ENCODE measurements around the gene TRPV5. TPM values are rescaled to one million over a fixed set of nuclear protein-coding genes. Genes with fewer than 3 reads are reported as not detected.

Gene TRPV5
- total RNA-seq, 4 donors from 2014 or later: not detected

DNA sequence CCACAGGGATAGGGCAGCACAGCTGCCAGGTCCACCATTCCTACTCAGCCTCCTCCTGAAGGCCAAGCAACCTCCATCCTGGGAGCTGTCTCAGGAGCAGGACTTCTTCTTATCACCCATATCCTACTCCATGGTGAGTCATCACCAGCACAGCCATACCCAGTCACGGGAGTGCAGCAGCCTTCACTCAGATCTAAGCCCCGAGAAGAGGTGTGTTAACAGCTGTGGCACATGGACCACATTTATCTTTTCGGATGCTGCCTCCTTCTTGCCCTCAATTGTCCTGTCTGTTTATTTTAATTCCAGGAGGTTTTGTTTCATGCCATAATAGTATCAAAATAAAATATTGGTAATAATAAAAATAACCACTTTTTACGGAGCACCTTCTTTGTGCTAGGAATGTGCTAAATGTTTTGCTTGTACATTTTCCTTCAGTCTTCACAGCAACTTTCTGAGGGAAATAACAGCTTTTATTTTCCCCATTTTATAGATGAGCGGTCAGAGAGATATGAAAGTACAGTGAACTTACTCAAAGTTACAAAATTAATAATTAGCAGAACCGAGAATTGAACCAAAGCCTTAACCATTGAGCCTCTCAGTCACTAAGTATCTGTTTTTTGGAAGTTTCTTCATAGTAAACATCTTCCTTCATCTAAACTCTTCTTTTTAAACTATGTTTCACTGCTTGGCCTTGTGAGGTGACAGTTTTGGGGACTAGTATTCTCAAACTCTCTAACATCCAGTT lies 31.1 kb upstream of the TRPV5 start:
- H3K4me1 ChIP-seq: no peaks in the 10 kb centered on the region
- H3K4me3 ChIP-seq: no peak overlapping the region
- WGBS, 2 donors: 74% methylated on average over 6 of the region's 6 CpGs
- H3K27ac ChIP-seq: no peak overlapping the region
- intact Hi-C loops (cut with DNase I): loop anchor here (5.0 kb wide), 1 partner anchor 82 kb away; no protein-coding TSS in a partner anchor
- TF ChIP-seq, protein P1, sequence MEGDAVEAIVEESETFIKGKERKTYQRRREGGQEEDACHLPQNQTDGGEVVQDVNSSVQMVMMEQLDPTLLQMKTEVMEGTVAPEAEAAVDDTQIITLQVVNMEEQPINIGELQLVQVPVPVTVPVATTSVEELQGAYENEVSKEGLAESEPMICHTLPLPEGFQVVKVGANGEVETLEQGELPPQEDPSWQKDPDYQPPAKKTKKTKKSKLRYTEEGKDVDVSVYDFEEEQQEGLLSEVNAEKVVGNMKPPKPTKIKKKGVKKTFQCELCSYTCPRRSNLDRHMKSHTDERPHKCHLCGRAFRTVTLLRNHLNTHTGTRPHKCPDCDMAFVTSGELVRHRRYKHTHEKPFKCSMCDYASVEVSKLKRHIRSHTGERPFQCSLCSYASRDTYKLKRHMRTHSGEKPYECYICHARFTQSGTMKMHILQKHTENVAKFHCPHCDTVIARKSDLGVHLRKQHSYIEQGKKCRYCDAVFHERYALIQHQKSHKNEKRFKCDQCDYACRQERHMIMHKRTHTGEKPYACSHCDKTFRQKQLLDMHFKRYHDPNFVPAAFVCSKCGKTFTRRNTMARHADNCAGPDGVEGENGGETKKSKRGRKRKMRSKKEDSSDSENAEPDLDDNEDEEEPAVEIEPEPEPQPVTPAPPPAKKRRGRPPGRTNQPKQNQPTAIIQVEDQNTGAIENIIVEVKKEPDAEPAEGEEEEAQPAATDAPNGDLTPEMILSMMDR (IDR thresholded peaks at IDR 0.05): no peak
- TF ChIP-seq POLR2A (IDR thresholded peaks at IDR 0.05): no peak
- DNase-seq: no peak
- no peaks in the 10 kb centered on the region for H3K36me3 ChIP-seq
- no peaks in the 10 kb centered on the region for H3K9me3 ChIP-seq
- H3K27me3 ChIP-seq: peaks cover 0 to 21% (median 0%) of the 10 kb centered on the region in 4 donors

DNA sequence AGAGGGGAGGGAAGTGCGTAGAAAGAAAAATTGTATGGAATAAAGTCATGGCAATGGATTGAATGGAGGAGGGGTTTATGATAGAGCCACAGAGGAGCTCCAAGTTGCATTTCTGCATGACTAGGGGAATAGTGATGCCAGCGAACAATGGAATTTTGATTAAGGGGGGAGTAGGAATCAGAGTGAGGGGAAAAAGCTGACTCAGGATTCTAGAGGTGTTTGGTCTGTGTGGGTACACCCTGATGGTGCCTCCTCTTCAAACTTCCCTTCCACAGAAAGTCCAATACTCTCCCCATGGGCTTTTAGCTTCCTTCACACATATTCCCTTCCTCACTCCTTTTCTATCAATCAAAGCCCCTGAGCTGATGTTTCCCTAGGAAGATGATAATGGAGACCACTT lies 30.4 kb upstream of the TRPV5 start:
- WGBS, 2 donors: 83 to 97% methylated on average over 2 of the region's 2 CpGs

DNA sequence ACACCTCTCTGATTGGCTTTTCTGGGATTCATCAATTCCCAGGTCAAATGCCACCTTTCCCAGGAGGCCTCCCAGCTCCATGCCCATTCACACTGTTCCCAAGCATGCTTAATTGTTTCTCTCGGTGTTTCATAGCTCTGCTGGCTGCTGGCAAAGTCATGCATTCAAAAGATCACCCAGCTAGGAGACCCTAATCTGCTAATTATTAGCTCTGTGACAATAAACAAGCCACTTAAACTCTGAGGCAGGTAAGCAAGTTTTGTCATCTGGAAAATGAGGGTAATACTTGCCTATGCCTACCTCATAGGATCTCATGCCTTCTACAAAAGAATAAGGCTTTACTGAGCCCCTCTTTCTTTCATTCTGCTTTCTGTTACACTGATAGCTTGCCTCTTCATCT lies 29.4 kb upstream of the TRPV5 start:
- Histone ChIP-seq H3K9me3 (no peaks in the 10 kb centered on the region), H3K4me1 (no peaks in the 10 kb centered on the region), H3K4me3 (no peak overlapping the region), H3K27me3 (peaks cover 0 to 11% (median 0%) of the 10 kb centered on the region in 4 donors), H3K36me3 (no peaks in the 10 kb centered on the region), H3K27ac (no peak overlapping the region)
- TF ChIP-seq POLR2A (IDR thresholded peaks at IDR 0.05): no peak
- TF ChIP-seq, protein P1 (IDR thresholded peaks at IDR 0.05): no peak
- intact Hi-C loops (cut with DNase I): loop anchor here (5.0 kb wide), 1 partner anchor 81 kb away; no protein-coding TSS in a partner anchor
- 25 to 38% methylated on average over 1 of the region's 1 CpG for WGBS, 2 donors
- no peak for DNase-seq

More for the DNA sequence above, 30.4 kb upstream of the TRPV5 start:
- no peak for TF ChIP-seq POLR2A (IDR thresholded peaks at IDR 0.05)
- TF ChIP-seq, protein P1 (IDR thresholded peaks at IDR 0.05): no peak
- Histone ChIP-seq H3K4me1 (no peaks in the 10 kb centered on the region), H3K27ac (no peak overlapping the region), H3K9me3 (no peaks in the 10 kb centered on the region), H3K27me3 (peaks cover 0 to 20% (median 0%) of the 10 kb centered on the region in 4 donors), H3K36me3 (no peaks in the 10 kb centered on the region), H3K4me3 (no peak overlapping the region)
- no peak for DNase-seq
- intact Hi-C loops (cut with DNase I): loop anchor here (5.0 kb wide), 1 partner anchor 82 kb away; no protein-coding TSS in a partner anchor

DNA sequence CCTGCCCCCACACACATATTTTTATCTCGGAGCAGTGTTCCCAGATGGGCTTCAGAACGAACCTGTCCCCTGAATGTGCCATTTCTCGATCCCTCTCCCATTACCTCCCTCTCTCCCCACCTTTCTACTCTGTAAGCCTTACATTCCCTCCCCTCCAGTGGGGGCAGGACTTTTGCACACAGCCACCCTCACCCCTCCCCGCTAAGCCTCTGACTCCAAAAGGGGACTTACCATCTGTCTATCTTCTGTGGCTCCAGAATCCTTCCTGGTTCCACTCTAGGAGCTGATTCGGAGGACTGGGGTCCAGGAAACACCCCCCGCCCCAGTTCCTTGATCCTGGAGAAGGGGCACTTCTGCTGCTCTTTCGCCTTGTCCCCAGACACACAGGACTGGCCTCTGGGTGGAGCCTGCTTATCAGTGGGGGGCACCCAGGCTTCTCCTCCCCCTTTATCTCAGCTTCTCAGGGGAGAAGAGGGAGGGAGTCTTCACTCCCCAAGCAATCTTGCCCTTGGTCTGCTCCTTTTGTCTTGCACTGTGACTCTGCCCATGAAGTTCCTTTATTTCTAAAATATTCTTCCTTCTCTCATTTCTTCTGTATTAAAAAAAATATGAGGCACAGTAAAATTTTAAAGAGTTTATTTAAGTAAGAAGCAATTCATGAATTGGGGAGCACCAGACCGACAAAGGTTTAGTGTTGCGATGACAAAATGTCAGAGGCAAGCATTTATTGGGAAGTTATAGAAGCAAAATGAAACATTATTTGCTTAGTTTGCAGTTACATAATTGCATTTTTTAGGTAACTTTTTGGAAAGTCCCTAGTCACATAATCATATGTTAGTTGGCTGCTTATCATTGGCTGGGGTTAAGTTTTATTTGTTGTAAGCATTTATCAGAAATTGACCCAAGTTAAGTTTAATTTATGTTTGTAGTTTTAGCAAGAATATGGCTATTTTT lies 28.7 kb upstream of the TRPV5 start, which contains the start of gene KEL:
TSS of gene KEL (minus strand) at position 391 of the 954 bp plus-strand sequence. CDS start at position 234, 157 bp downstream.
- no peak within 1 kb of the TSS for H3K4me3 ChIP-seq
- TF ChIP-seq, protein P1 (IDR thresholded peaks at IDR 0.05): no peak
- TF ChIP-seq POLR2A (IDR thresholded peaks at IDR 0.05): no peak
- peaks cover 0 to 11% (median 0%) of the 10 kb centered on the region in 4 donors for H3K27me3 ChIP-seq
- WGBS, 2 donors: 68 to 70% methylated on average over 8 to 9 of the region's 9 CpGs
- H3K27ac ChIP-seq: no peak within 1 kb of the TSS
- H3K36me3 ChIP-seq: no peaks in the 10 kb centered on the region
- H3K4me1 ChIP-seq: peaks cover 0 to 3% (median under 1%) of the 10 kb centered on the region in 3 donors
- H3K9me3 ChIP-seq: no peaks in the 10 kb centered on the region
- intact Hi-C loops (cut with DNase I): loop anchor here (5.0 kb wide), 1 partner anchor 80 kb away; no protein-coding TSS in a partner anchor
- no peak for DNase-seq
